ENCODE data around the gene PROKR1. TPM values are rescaled to one million over a fixed set of nuclear protein-coding genes. Genes with fewer than 3 reads are reported as not detected.

Gene PROKR1
- total and polyA plus RNA-seq, 2 donors (not counting 3 experiments of a cell fraction or from before 2014, with no cell fraction given), result not detected

- Histone ChIP-seq H3K79me2 (ENCODE audit: control insufficient read depth, insufficient read depth, low read length) (no peaks in the 10 kb centered on the region), H3K36me3 (ENCODE audit: control insufficient read depth in 2 of 2, extremely low read depth in 1 of 2, insufficient read depth in 2 of 2, low read length in 2 of 2) (no peaks in the 10 kb centered on the region), H4K20me1 (replicated peaks; ENCODE audit: control insufficient read depth, extremely low read depth, insufficient read depth, low read length) (no peaks in the 10 kb centered on the region), H3K27ac (ENCODE audit: insufficient read depth, low read depth, low read length) (no peak overlapping the region), H3K9me1 (replicated peaks; ENCODE audit: control insufficient read depth, extremely low read depth, insufficient read depth, low read length) (no peaks in the 10 kb centered on the region), H2AFZ (ENCODE audit: low read depth, low read length) (no peak overlapping the region), H3K4me3 (replicated peaks in 1 of 3; ENCODE audit: insufficient read depth in 1 of 3, low read depth in 1 of 3, low read length in 3 of 3) (no peak overlapping the region), H3K9ac (replicated peaks; ENCODE audit: extremely low read depth, insufficient read depth, low read length) (no peak overlapping the region), H3K27me3 (ENCODE audit: control insufficient read depth in 2 of 2, insufficient read depth in 2 of 2, low read length in 2 of 2) (peaks cover 10 to 32% of the 10 kb centered on the region in 2 experiments), H3K4me1 (ENCODE audit: control insufficient read depth, extremely low read depth, insufficient read depth, low read length) (no peaks in the 10 kb centered on the region), H3K4me2 (ENCODE audit: insufficient read depth, low read length) (no peak overlapping the region), H3K9me3 (replicated peaks; ENCODE audit: control insufficient read depth, insufficient read depth, low read length) (no peaks in the 10 kb centered on the region)
- FAIRE-seq (no peak), DNase-seq (ENCODE audit: low read depth, low spot score) (no peak)
- no TSS peak for BruUV-seq (replicated peaks)
- TF ChIP-seq MYC (IDR thresholded peaks at IDR 0.05; ENCODE audit: low read depth, low read length) (no peak), POLR2AphosphoS5 (IDR thresholded peaks at IDR 0.05; ENCODE audit: insufficient read depth, low read depth, low read length) (no peak), MAX (IDR thresholded peaks at IDR 0.05; ENCODE audit: insufficient read depth, insufficient read length) (no peak), GATA2 (IDR thresholded peaks at IDR 0.05; ENCODE audit: insufficient read depth, insufficient read length, low read depth, low read length) (no peak), POLR2A (IDR thresholded peaks at IDR 0.05; ENCODE audit: low read depth, low read length) (no peak), EZH2 (IDR thresholded peaks at IDR 0.05; ENCODE audit: borderline replicate concordance, low read depth, low read length, severe bottlenecking) (no peak), CTCF (IDR thresholded peaks at IDR 0.05; ENCODE audit: extremely low read depth in 1 of 2, insufficient read depth in 1 of 2, low read depth in 1 of 2, low read length in 2 of 2) (no peak), FOS (IDR thresholded peaks at IDR 0.05; ENCODE audit: borderline replicate concordance, insufficient read depth, low read length) (no peak), JUN (IDR thresholded peaks at IDR 0.05; ENCODE audit: borderline replicate concordance, insufficient read depth, insufficient read length, low read depth) (no peak)
- ChIA-PET POLR2A (no interaction called here), CTCF (interaction anchor here (1.9 kb wide), 1 partner anchor 235 kb away, joined by 8 read pairs; no protein-coding TSS in a partner anchor)
- intact Hi-C loops (cut with micrococcal nuclease), result no loop called here
- dilution Hi-C loops (cut with MboI; ENCODE audit: extremely low pct_ligation_motif_present, low sequenced_read_pairs), result no loop called here
Measured at GRCh38 chr2:68698567-68699377, 55.4 kb downstream of the PROKR1 start.

Measured in endothelial cell of umbilical vein (primary cell).